ENCODE measurements around the gene PHF13.

Gene PHF13

GRCh38 chr1:6627031-6627430, 13.5 kb downstream of the PHF13 start:
- H3K27me3 ChIP-seq (replicated peaks; ENCODE audit: insufficient read depth, low read length) = no peaks in the 10 kb centered on the region
- no peak overlapping the region for H2AFZ ChIP-seq (ENCODE audit: low read length)
- H3K9me3 ChIP-seq (replicated peaks; ENCODE audit: insufficient read depth, low read length) = no peaks in the 10 kb centered on the region
- H4K20me1 ChIP-seq (ENCODE audit: insufficient read depth, low read length) = no peaks in the 10 kb centered on the region
- no peak overlapping the region for H3K27ac ChIP-seq (ENCODE audit: low read length)
- DNase-seq = peak; percentile 2
- H3K4me1 ChIP-seq (ENCODE audit: low read length) = peaks cover 12% of the 10 kb centered on the region; the same call in 1 of the 2 replicates
- H3K4me2 ChIP-seq (ENCODE audit: low read depth, low read length) = no peak overlapping the region
- TF ChIP-seq CTCF (IDR thresholded peaks at IDR 0.05; ENCODE audit: low read length) (no peak), EZH2phosphoT487 (IDR thresholded peaks at IDR 0.05; ENCODE audit: low read length) (no peak), EZH2 (optimal IDR thresholded peaks at IDR 0.05; ENCODE audit: low read depth, low read length) (no peak)
- H3K9me2 ChIP-seq (replicated peaks; ENCODE audit: insufficient read depth, low read length) = no peaks in the 10 kb centered on the region
- H3K9ac ChIP-seq (ENCODE audit: low read length) = no peak overlapping the region
- H3K79me2 ChIP-seq (ENCODE audit: low read length) = peaks cover 54% of the 10 kb centered on the region
- H3K36me3 ChIP-seq (replicated peaks; ENCODE audit: insufficient read depth, low read length) = no peaks in the 10 kb centered on the region; the same call in 1 of the 2 replicates
- H3F3A ChIP-seq (ENCODE audit: insufficient read depth, low read length) = peaks cover 14% of the 10 kb centered on the region
- H3K4me3 ChIP-seq (ENCODE audit: low read length) = no peak overlapping the region

- H3K4me1 ChIP-seq (ENCODE audit: low read length) = peaks cover 12% of the 10 kb centered on the region; the same call in 1 of the 2 replicates
Observed at GRCh38 chr1:6627841-6628545, 14.5 kb downstream of the PHF13 start.

GRCh38 chr1:6628971-6629479, 15.5 kb downstream of the PHF13 start:
- no peaks in the 10 kb centered on the region for H3K9me2 ChIP-seq (replicated peaks; ENCODE audit: insufficient read depth, low read length)
- no peak overlapping the region for H3K4me3 ChIP-seq (ENCODE audit: low read length)
- H2AFZ ChIP-seq (ENCODE audit: low read length) = no peak overlapping the region
- peaks cover 35% of the 10 kb centered on the region for H3K79me2 ChIP-seq (ENCODE audit: low read length)
- no peaks in the 10 kb centered on the region for H4K20me1 ChIP-seq (ENCODE audit: insufficient read depth, low read length)
- DNase-seq = no peak
- H3K36me3 ChIP-seq (replicated peaks; ENCODE audit: insufficient read depth, low read length) = no peaks in the 10 kb centered on the region; the same call in 1 of the 2 replicates
- H3K4me1 ChIP-seq (ENCODE audit: low read length) = peaks cover 10% of the 10 kb centered on the region; the same call in 1 of the 2 replicates
- no peak overlapping the region for H3K27ac ChIP-seq (ENCODE audit: low read length)
- H3K9me3 ChIP-seq (replicated peaks; ENCODE audit: insufficient read depth, low read length) = no peaks in the 10 kb centered on the region
- no peaks in the 10 kb centered on the region for H3K27me3 ChIP-seq (replicated peaks; ENCODE audit: insufficient read depth, low read length)
- TF ChIP-seq CTCF (IDR thresholded peaks at IDR 0.05; ENCODE audit: low read length) = no peak
- no peak for TF ChIP-seq EZH2 (optimal IDR thresholded peaks at IDR 0.05; ENCODE audit: low read depth, low read length)
- TF ChIP-seq EZH2phosphoT487 (IDR thresholded peaks at IDR 0.05; ENCODE audit: low read length) = no peak
- no peak overlapping the region for H3K9ac ChIP-seq (ENCODE audit: low read length)
- H3F3A ChIP-seq (ENCODE audit: insufficient read depth, low read length) = peaks cover 3% of the 10 kb centered on the region; the same call in 1 of the 2 replicates
- H3K4me2 ChIP-seq (ENCODE audit: low read depth, low read length) = no peak overlapping the region

More at GRCh38 chr1:6627841-6628545, 14.5 kb downstream of the PHF13 start:
- Histone ChIP-seq H3K9ac (ENCODE audit: low read length) (no peak overlapping the region), H3K4me2 (ENCODE audit: low read depth, low read length) (no peak overlapping the region), H3K36me3 (replicated peaks; ENCODE audit: insufficient read depth, low read length) (no peaks in the 10 kb centered on the region; the same call in 1 of the 2 replicates), H3K27me3 (replicated peaks; ENCODE audit: insufficient read depth, low read length) (no peaks in the 10 kb centered on the region), H3K79me2 (ENCODE audit: low read length) (peaks cover 44% of the 10 kb centered on the region), H3F3A (ENCODE audit: insufficient read depth, low read length) (peaks cover 14% of the 10 kb centered on the region), H3K9me3 (replicated peaks; ENCODE audit: insufficient read depth, low read length) (no peaks in the 10 kb centered on the region), H3K9me2 (replicated peaks; ENCODE audit: insufficient read depth, low read length) (no peaks in the 10 kb centered on the region), H4K20me1 (ENCODE audit: insufficient read depth, low read length) (no peaks in the 10 kb centered on the region), H3K27ac (ENCODE audit: low read length) (no peak overlapping the region), H3K4me3 (ENCODE audit: low read length) (no peak overlapping the region), H2AFZ (ENCODE audit: low read length) (no peak overlapping the region)
- TF ChIP-seq EZH2phosphoT487 (IDR thresholded peaks at IDR 0.05; ENCODE audit: low read length) (no peak), EZH2 (optimal IDR thresholded peaks at IDR 0.05; ENCODE audit: low read depth, low read length) (no peak), CTCF (IDR thresholded peaks at IDR 0.05; ENCODE audit: low read length) (no peak)
- DNase-seq = no peak
